Right lobe of liver (tissue), 6 donors: ENCODE results near the gene CYFIP2. TPM values are rescaled to one million over a fixed set of nuclear protein-coding genes. Genes with fewer than 3 reads are reported as not detected.
A peak's percentile ranks its signal among the peaks of the same experiment; 100 is the strongest.

Source experiments
- ATAC-seq, 4 donors: fragments of 200-7000 bp; cut with Tn5 transposase; one replicate each; pipeline ENCODE4 v1.9.1; 2020; ENCODE audit warnings: mild to moderate bottlenecking in 4 of 4, moderate library complexity in 4 of 4
- DNase-seq, 3 donors: peaks; one replicate each; pipeline ENCODE4 v3.0.0-alpha.2; 2020
- H3K27ac ChIP-seq, 3 donors: fragments of 200-600 bp; one replicate each; pipeline ENCODE4 v1.8.0; 2022
- H3K27me3 ChIP-seq, 2 donors: fragments of 200-600 bp; one replicate each; pipeline ENCODE4 v1.8.0; 2022
- H3K36me3 ChIP-seq, 4 donors: fragments of 200-600 bp; sonication (generic) in 1 of 4; one replicate each; pipeline versions ENCODE4 v1.5.1 to v1.8.0; 2017 to 2022; ENCODE audit warnings: control low read depth in 1 of 4
- H3K4me1 ChIP-seq, 4 donors: fragments of 200-600 bp; sonication (generic) in 1 of 4; one replicate each; pipeline versions ENCODE4 v1.5.1 to v1.8.0; 2017 to 2022; ENCODE audit warnings: control low read depth in 1 of 4
- H3K4me3 ChIP-seq, 3 donors: fragments of 200-600 bp; one replicate each; pipeline ENCODE4 v1.8.0; 2022
- H3K9me3 ChIP-seq, 4 donors: fragments of 200-600 bp; sonication (generic) in 1 of 4; one replicate each; pipeline versions ENCODE4 v1.5.1 to v1.8.0; 2017 to 2022; ENCODE audit warnings: control low read depth in 1 of 4
- CTCF ChIP-seq, 4 donors: fragments of 200-600 bp in 3 of 4; fragments of 450-650 bp in 1 of 4; IDR thresholded peaks; one replicate each; pipeline versions ENCODE4 v1.5.1 to v1.8.0; 2016 to 2022; ENCODE audit warnings: antibody characterized with exemption in 4 of 4, mild to moderate bottlenecking in 2 of 4
- POLR2A ChIP-seq: fragments of 450-650 bp; IDR thresholded peaks from one replicate; pipeline ENCODE4 v1.6.1; 2017; ENCODE audit warnings: antibody characterized with exemption, mild to moderate bottlenecking
- WGBS: methylation state at CpG from one replicate; pipeline ENCODE4 v1.1.6; 2018; ENCODE audit warnings: low coverage, low lambda C conversion rate; ENCODE audit not compliant: insufficient coverage; ENCODE audit errors: missing lambda C conversion rate; 5-methylcytosine and 5-hydroxymethylcytosine counted together
- intact Hi-C, 2 donors: fragments of 100-400 bp; cut with DNase I; formaldehyde crosslinking; loops; one replicate each; pipeline versions ENCODE4 v1.11.2 to v1.14.1; 2022
- total RNA-seq, 6 experiments: library from RNA; depleted of rRNA in 2 of 6; stranded (reverse); fragments of >200 nt in 2 of 6; fragmentation: NEBNext Ultra II Directional in 3 of 6; extraction: Animal tissue kit (Norgen Biotek cat#: 25700) in 3 of 6; gene quantifications; one replicate each; pipeline versions ENCODE4 v1.1.0 to v1.2.4, GENCODE V29; 2016 to 2023
- donor health status: DM: no; HTN: yes; CAD: no.
- donor health status: DM: no; HTN: no; CAD: no.
- donor health status: DM: no; HTN: no; CAD: no.
- donor health status: DM: no; HTN: yes; CAD: no.
- donor health status: DM: no; HTN: yes; CAD: no.

The CYFIP2 gene
- total RNA-seq, 6 experiments from 2014 or later: 20.6 to 89.1 (median 49.6) TPM

- DNase-seq: peak; percentile 53 to 68 (median 57)
- TF ChIP-seq POLR2A (no peak), CTCF (IDR thresholded peaks at IDR 0.05) (peak in 1 of 4 donors; percentile 19)
- Histone ChIP-seq H3K36me3 (no peaks in the 10 kb centered on the region), H3K9me3 (no peaks in the 10 kb centered on the region), H3K4me3 (peak overlapping the region; percentile 55 to 74 (median 71)), H3K27me3 (no peaks in the 10 kb centered on the region), H3K27ac (peak overlapping the region; percentile 47 to 83 (median 69)), H3K4me1 (peaks cover 0 to 15% (median 0%) of the 10 kb centered on the region in 4 donors)
- intact Hi-C loops: no loop called here
- WGBS: 2% methylated on average over 9 of the region's 62 CpGs
- ATAC-seq: peak; percentile 28 to 64 (median 49)
These were observed 524 bp downstream of the CYFIP2 start for GRCh38 chr5:157266286-157267007.

GRCh38 chr5:157267025-157267424 is 1.1 kb downstream of the CYFIP2 start:
- Histone ChIP-seq H3K4me1 (peaks cover 0 to 15% (median 0%) of the 10 kb centered on the region in 4 donors), H3K27me3 (no peaks in the 10 kb centered on the region), H3K36me3 (no peaks in the 10 kb centered on the region), H3K4me3 (peak overlapping the region in 1 of 3 donors; percentile 71), H3K9me3 (no peaks in the 10 kb centered on the region), H3K27ac (peak overlapping the region in 2 of 3 donors; percentile 47 to 83)
- 10% methylated on average over 1 of the region's 3 CpGs for WGBS
- intact Hi-C loops: no loop called here
- TF ChIP-seq POLR2A (peak; percentile 40), CTCF (IDR thresholded peaks at IDR 0.05) (no peak)
- peak in 2 of 4 donors; percentile 3 to 16 for ATAC-seq
- DNase-seq: no peak

GRCh38 chr5:157267761-157268480 is 2.0 kb downstream of the CYFIP2 start:
- TF ChIP-seq CTCF (IDR thresholded peaks at IDR 0.05): peak in 1 of 4 donors; percentile 23
- no peak for TF ChIP-seq POLR2A
- no peak for DNase-seq
- no peaks in the 10 kb centered on the region for H3K36me3 ChIP-seq
- H3K27ac ChIP-seq: peak overlapping the region in 1 of 3 donors; percentile 83
- H3K4me3 ChIP-seq: peak overlapping the region in 1 of 3 donors; percentile 71
- peaks cover 0 to 15% (median 0%) of the 10 kb centered on the region in 4 donors for H3K4me1 ChIP-seq
- peak in 2 of 4 donors; percentile 4 to 5 for ATAC-seq
- intact Hi-C loops: no loop called here
- H3K27me3 ChIP-seq: no peaks in the 10 kb centered on the region
- H3K9me3 ChIP-seq: no peaks in the 10 kb centered on the region
- 32% methylated on average over 7 of the region's 8 CpGs for WGBS

- no peaks in the 10 kb centered on the region for H3K9me3 ChIP-seq
- no peak for TF ChIP-seq POLR2A
- no peak for TF ChIP-seq CTCF (IDR thresholded peaks at IDR 0.05)
- H3K4me1 ChIP-seq: peaks cover 0 to 15% (median 0%) of the 10 kb centered on the region in 4 donors
- intact Hi-C loops: no loop called here
- H3K36me3 ChIP-seq: no peaks in the 10 kb centered on the region
- peak overlapping the region in 2 of 3 donors; percentile 15 to 47 for H3K27ac ChIP-seq
- H3K27me3 ChIP-seq: no peaks in the 10 kb centered on the region
- DNase-seq: peak; percentile 50 to 67 (median 63)
- ATAC-seq: peak; percentile 26 to 57 (median 45)
- 25% methylated on average over 6 of the region's 6 CpGs for WGBS
- H3K4me3 ChIP-seq: no peak overlapping the region
These were observed 3.3 kb downstream of the CYFIP2 start for GRCh38 chr5:157269165-157269671.
